CD4-positive, alpha-beta T cell (primary cell): ENCODE data around the gene MYL9. TPM values are rescaled to one million over a fixed set of nuclear protein-coding genes. Genes with fewer than 3 reads are reported as not detected.
A peak's percentile ranks its signal among the peaks of the same experiment; 100 is the strongest.

Source experiments
- ATAC-seq: fragments of 200-7000 bp; cut with Tn5 transposase; one replicate; pipeline ENCODE4 v1.10.0; 2022; ENCODE audit warnings: mild to moderate bottlenecking; ENCODE audit not compliant: poor library complexity
- CTCF ChIA-PET: fragments of 350-600 bp; sonication (Branson Sonifier 250); formaldehyde crosslinking; loops from one replicate; lab custom pipeline; 2021; ENCODE audit warnings: antibody characterized with exemption, inconsistent platforms; lab: Charles Lee
- POLR2A ChIA-PET: fragments of 350-600 bp; sonication (Branson Sonifier 250); formaldehyde crosslinking; loops from one replicate; lab custom pipeline; 2021; ENCODE audit warnings: antibody characterized with exemption, inconsistent platforms; lab: Charles Lee
- DNase-seq, 14 experiments: peaks; one replicate each; pipeline ENCODE4 v3.0.0-alpha.2; 2013 to 2020; ENCODE audit warnings: mixed read lengths in 2 of 14
- H3K27ac ChIP-seq, 2 donors: one replicate each; pipeline versions ENCODE4 v1.5.1 to v1.7.0; 2013; ENCODE audit warnings: low read length in 2 of 2, low read depth in 1 of 2, mild to moderate bottlenecking in 1 of 2
- H3K27me3 ChIP-seq, 2 experiments: 1 replicate in 1 of 2; 2 replicates in 1 of 2; pipeline versions ENCODE4 v1.6.1 to v1.7.0; 2013; ENCODE audit warnings: low read length in 2 of 2, control low read depth in 1 of 2, mild to moderate bottlenecking in 1 of 2, moderate library complexity in 1 of 2; ENCODE audit not compliant: insufficient read depth in 2 of 2, control insufficient read depth in 1 of 2
- H3K36me3 ChIP-seq: one replicate; pipeline ENCODE4 v1.6.1; 2013; ENCODE audit warnings: low read length, control low read depth; ENCODE audit not compliant: insufficient read depth
- H3K4me1 ChIP-seq: one replicate; pipeline ENCODE4 v1.6.1; 2013; ENCODE audit warnings: low read length, control low read depth; ENCODE audit not compliant: insufficient read depth
- H3K4me3 ChIP-seq: one replicate; pipeline ENCODE4 v1.5.1; 2013; ENCODE audit warnings: mild to moderate bottlenecking, low read length, moderate library complexity
- H3K9me3 ChIP-seq, 2 experiments: 1 replicate in 1 of 2; 2 replicates in 1 of 2; pipeline versions ENCODE4 v1.6.1 to v1.7.0; 2013; ENCODE audit warnings: low read length in 2 of 2, mild to moderate bottlenecking in 2 of 2, control low read depth in 1 of 2, moderate library complexity in 1 of 2; ENCODE audit not compliant: control insufficient read depth in 1 of 2, insufficient read depth in 1 of 2
- H3K27ac Mint-ChIP-seq: one replicate; pipeline ENCODE4 v1.8.0; 2020; ENCODE audit warnings: mixed read lengths
- H3K27me3 Mint-ChIP-seq: one replicate; pipeline ENCODE4 v1.8.0; 2021; ENCODE audit warnings: mixed read lengths
- H3K36me3 Mint-ChIP-seq: one replicate; pipeline ENCODE4 v1.8.0; 2021; ENCODE audit warnings: low read depth, mixed read lengths
- H3K4me1 Mint-ChIP-seq: one replicate; pipeline ENCODE4 v1.8.0; 2021; ENCODE audit warnings: low read depth, mixed read lengths
- H3K4me3 Mint-ChIP-seq: one replicate; pipeline ENCODE4 v1.8.0; 2020; ENCODE audit warnings: mild to moderate bottlenecking, mixed read lengths
- H3K9me3 Mint-ChIP-seq: one replicate; pipeline ENCODE4 v1.8.0; 2020; ENCODE audit warnings: mixed read lengths
- intact Hi-C, 2 experiments: fragments of 100-400 bp; cut with DNase I in 1 of 2; cut with micrococcal nuclease in 1 of 2; formaldehyde crosslinking; loops; one replicate each; pipeline versions ENCODE4 v1.15.1 to v1.9.0; 2023 to 2025; cut with DNase I, micrococcal nuclease
- total RNA-seq, 174 experiments: library from RNA in 2 of 174; stranded (reverse) in 2 of 174; gene quantifications; one replicate each; pipeline ENCODE4 v1.2.3 and lab custom pipeline; 2021 to 2026
- TF ChIP-seq, protein P1 (sequence below): fragments of 200-600 bp; IDR thresholded peaks from one replicate; pipeline ENCODE4 v1.8.0; 2022; ENCODE audit warnings: antibody characterized with exemption, mild to moderate bottlenecking

Gene MYL9
- total RNA-seq, 2 experiments from 2014 or later, result not detected

GRCh38 chr20:36572701-36573102 is 31.4 kb downstream of the MYL9 start:
- peak; percentile 46 to 90 (median 62) for DNase-seq
- Mint-ChIP-seq H3K36me3 (peaks cover 21% of the 10 kb centered on the region), H3K27ac (peak overlapping the region; percentile 97), H3K27me3 (no peaks in the 10 kb centered on the region), H3K4me3 (peak overlapping the region; percentile 95), H3K4me1 (peaks cover 40% of the 10 kb centered on the region), H3K9me3 (no peaks in the 10 kb centered on the region)
- Histone ChIP-seq H3K36me3 (no peaks in the 10 kb centered on the region), H3K4me1 (peaks cover 41% of the 10 kb centered on the region), H3K9me3 (no peaks in the 10 kb centered on the region), H3K27ac (peak overlapping the region; percentile 94 to 96), H3K27me3 (no peaks in the 10 kb centered on the region), H3K4me3 (peak overlapping the region; percentile 59)
- TF ChIP-seq, protein P1, sequence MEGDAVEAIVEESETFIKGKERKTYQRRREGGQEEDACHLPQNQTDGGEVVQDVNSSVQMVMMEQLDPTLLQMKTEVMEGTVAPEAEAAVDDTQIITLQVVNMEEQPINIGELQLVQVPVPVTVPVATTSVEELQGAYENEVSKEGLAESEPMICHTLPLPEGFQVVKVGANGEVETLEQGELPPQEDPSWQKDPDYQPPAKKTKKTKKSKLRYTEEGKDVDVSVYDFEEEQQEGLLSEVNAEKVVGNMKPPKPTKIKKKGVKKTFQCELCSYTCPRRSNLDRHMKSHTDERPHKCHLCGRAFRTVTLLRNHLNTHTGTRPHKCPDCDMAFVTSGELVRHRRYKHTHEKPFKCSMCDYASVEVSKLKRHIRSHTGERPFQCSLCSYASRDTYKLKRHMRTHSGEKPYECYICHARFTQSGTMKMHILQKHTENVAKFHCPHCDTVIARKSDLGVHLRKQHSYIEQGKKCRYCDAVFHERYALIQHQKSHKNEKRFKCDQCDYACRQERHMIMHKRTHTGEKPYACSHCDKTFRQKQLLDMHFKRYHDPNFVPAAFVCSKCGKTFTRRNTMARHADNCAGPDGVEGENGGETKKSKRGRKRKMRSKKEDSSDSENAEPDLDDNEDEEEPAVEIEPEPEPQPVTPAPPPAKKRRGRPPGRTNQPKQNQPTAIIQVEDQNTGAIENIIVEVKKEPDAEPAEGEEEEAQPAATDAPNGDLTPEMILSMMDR, result no peak
- intact Hi-C loops, result loop anchor here (1.0 to 5.0 kb wide), 5 partner anchors 16 to 110 kb away; partner anchors contain the start of gene RAB5IF (in 2 of the 2)
- peak; percentile 66 for ATAC-seq
- POLR2A ChIA-PET, result interaction anchor here (0.8 to 8.2 kb wide), 12 partner anchors 14 to 830 kb away, joined by 3 to 121 read pairs (median 6); partner anchors contain the start of genes RAB5IF, RBM39, SCAND1 and SLA2
- CTCF ChIA-PET, result interaction anchor here (1.0 to 8.5 kb wide), 5 partner anchors 12 to 32 kb away, joined by 3 to 57 read pairs (median 4); partner anchors contain the start of gene RAB5IF

GRCh38 chr20:36573103-36573797 is 31.9 kb downstream of the MYL9 start, which contains the start of gene TGIF2:
Gene TGIF2 (plus strand): TSS chr20:36573597. CDS start chr20:36578775, 5,178 bp downstream.
- Mint-ChIP-seq H3K27me3 (no peaks in the 10 kb centered on the region), H3K9me3 (no peaks in the 10 kb centered on the region), H3K4me3 (peak within 1 kb of the TSS; percentile 95), H3K4me1 (peaks cover 40% of the 10 kb centered on the region), H3K27ac (peak within 1 kb of the TSS; percentile 97), H3K36me3 (peaks cover 21% of the 10 kb centered on the region)
- DNase-seq (peak; percentile 82 to 95 (median 88)), ATAC-seq (peak; percentile 71)
- Histone ChIP-seq H3K27ac (peak within 1 kb of the TSS; percentile 100), H3K36me3 (peaks cover 1% of the 10 kb centered on the region), H3K4me1 (peaks cover 45% of the 10 kb centered on the region), H3K27me3 (no peaks in the 10 kb centered on the region), H3K4me3 (peak within 1 kb of the TSS; percentile 97), H3K9me3 (no peaks in the 10 kb centered on the region)
- CTCF ChIA-PET, result interaction anchor here (1.0 to 8.5 kb wide), 5 partner anchors 11 to 39 kb away, joined by 3 to 57 read pairs (median 4); partner anchors contain the start of gene RAB5IF
- TF ChIP-seq, protein P1, result no peak
- POLR2A ChIA-PET, result interaction anchor here (0.7 to 8.2 kb wide), 20 partner anchors 12 to 954 kb away, joined by 3 to 121 read pairs (median 4); partner anchors contain the start of genes BLCAP, DSN1, RAB5IF and RBM39
- intact Hi-C loops, result loop anchor here (1.0 to 5.0 kb wide), 4 partner anchors 16 to 111 kb away; partner anchors contain the start of gene RAB5IF (in 2 of the 2)

GRCh38 chr20:36573798-36574365 is 32.6 kb downstream of the MYL9 start:
- POLR2A ChIA-PET, result interaction anchor here (0.7 to 8.2 kb wide), 18 partner anchors 13 to 954 kb away, joined by 3 to 121 read pairs (median 6); partner anchors contain the start of genes BLCAP, DSN1, RAB5IF and RBM39
- Histone ChIP-seq H3K27me3 (no peaks in the 10 kb centered on the region), H3K4me3 (peak overlapping the region; percentile 97), H3K9me3 (no peaks in the 10 kb centered on the region), H3K27ac (peak overlapping the region; percentile 100), H3K4me1 (peaks cover 45% of the 10 kb centered on the region), H3K36me3 (peaks cover 6% of the 10 kb centered on the region)
- H3K27me3 Mint-ChIP-seq, result no peaks in the 10 kb centered on the region
- H3K4me3 Mint-ChIP-seq, result peak overlapping the region; percentile 75
- CTCF ChIA-PET, result interaction anchor here (1.0 to 8.5 kb wide), 4 partner anchors 10 to 39 kb away, joined by 3 to 57 read pairs (median 15); partner anchors contain the start of gene RAB5IF
- TF ChIP-seq, protein P1, result no peak
- ATAC-seq, result peak; percentile 0
- no peaks in the 10 kb centered on the region for H3K9me3 Mint-ChIP-seq
- DNase-seq, result peak in 7 of 14 experiments; percentile 12 to 68 (median 46)
- H3K36me3 Mint-ChIP-seq, result peaks cover 26% of the 10 kb centered on the region
- peak overlapping the region; percentile 97 for H3K27ac Mint-ChIP-seq
- H3K4me1 Mint-ChIP-seq, result peaks cover 40% of the 10 kb centered on the region
- intact Hi-C loops, result loop anchor here (1.0 to 5.0 kb wide), 5 partner anchors 17 to 523 kb away; partner anchors contain the start of gene RAB5IF (in 2 of the 2)
